Stimulated activated CD8-positive, alpha-beta memory T cell treated with anti-CD3 and anti-CD28 coated beads, Interleukin-7, amount 100 ng/mL, for 48 hours (primary cell): Measurements from ENCODE around the gene ATL2.
A peak's percentile ranks its signal among the peaks of the same experiment; 100 is the strongest.
"Not testable (repeated sequence)": the region's sequence is repeated elsewhere in the genome, so short reads cannot be mapped to it uniquely, and the experiment has no call there.

Experiments used
- DNase-seq, 2 donors: peaks; one replicate each; pipeline ENCODE4 v3.0.0-alpha.2; 2020; ENCODE audit warnings: low read depth in 1 of 2; ENCODE audit errors: extremely low read depth in 1 of 2

Gene ATL2

GRCh38 chr2:38377050-38377828 is at the start of gene ATL2:
Gene ATL2 (minus strand): TSS chr2:38377273. CDS start chr2:38377260, 13 bp downstream.
- peak; percentile 87 to 92 for DNase-seq

GRCh38 chr2:38423763-38424162 is 46.7 kb upstream of the ATL2 start:
- no peak for DNase-seq

- DNase-seq: no peak
Measured at GRCh38 chr2:38421274-38422056, 44.4 kb upstream of the ATL2 start.

- DNase-seq: no peak
Measured at GRCh38 chr2:38419499-38419898, 42.4 kb upstream of the ATL2 start.

- no peak for DNase-seq
Measured at GRCh38 chr2:38418735-38419134, 41.7 kb upstream of the ATL2 start.

GRCh38 chr2:38417745-38418689 is 40.9 kb upstream of the ATL2 start:
- no peak for DNase-seq

- no peak for DNase-seq
Measured at GRCh38 chr2:38416296-38417036, 39.4 kb upstream of the ATL2 start.

GRCh38 chr2:38415728-38416291 is 38.7 kb upstream of the ATL2 start:
- no peak for DNase-seq

GRCh38 chr2:38415023-38415422 is 38.0 kb upstream of the ATL2 start:
- DNase-seq: no peak

GRCh38 chr2:38412235-38412871 is 35.3 kb upstream of the ATL2 start:
- not testable (repeated sequence) for DNase-seq

- no peak for DNase-seq
Measured at GRCh38 chr2:38409156-38410102, 32.4 kb upstream of the ATL2 start.

GRCh38 chr2:38407111-38407682 is 30.1 kb upstream of the ATL2 start:
- no peak for DNase-seq

GRCh38 chr2:38406597-38407110 is 29.6 kb upstream of the ATL2 start:
- DNase-seq: no peak

GRCh38 chr2:38405917-38406596 is 29.0 kb upstream of the ATL2 start:
- no peak for DNase-seq

GRCh38 chr2:38400513-38400912 is 23.4 kb upstream of the ATL2 start:
- no peak for DNase-seq

- no peak for DNase-seq
Measured at GRCh38 chr2:38398739-38399138, 21.7 kb upstream of the ATL2 start.

GRCh38 chr2:38394903-38395341 is 17.8 kb upstream of the ATL2 start:
- no peak for DNase-seq
